Heart right ventricle (tissue), 16 donors: ENCODE data around the gene ARHGEF39. TPM values are rescaled to one million over a fixed set of nuclear protein-coding genes. Genes with fewer than 3 reads are reported as not detected.
"Not testable (repeated sequence)": the region's sequence is repeated elsewhere in the genome, so short reads cannot be mapped to it uniquely, and the experiment has no call there.

ENCODE experiments used
- ATAC-seq, 8 donors: fragments of 200-7000 bp; cut with Tn5 transposase; one replicate each; pipeline ENCODE4 v1.9.1; 2020; ENCODE audit warnings: mild to moderate bottlenecking in 8 of 8, moderate library complexity in 8 of 8, moderate number of reproducible peaks in 1 of 8
- DNase-seq, 2 donors: peaks; one replicate each; pipeline ENCODE4 v3.0.0-alpha.2; 2020
- H3K27ac ChIP-seq, 10 donors: fragments of 200-600 bp; sonication (generic) in 2 of 10; one replicate each; pipeline versions ENCODE4 v1.5.0 to v1.8.0; 2020 to 2022; ENCODE audit warnings: mild to moderate bottlenecking in 3 of 10
- H3K27me3 ChIP-seq, 7 donors: fragments of 200-600 bp; one replicate each; pipeline ENCODE4 v1.8.0; 2021 to 2022; ENCODE audit warnings: mild to moderate bottlenecking in 2 of 7
- H3K36me3 ChIP-seq, 9 donors: fragments of 200-600 bp; sonication (generic) in 1 of 9; one replicate each; pipeline versions ENCODE4 v1.5.0 to v1.8.0; 2020 to 2022; ENCODE audit warnings: mild to moderate bottlenecking in 2 of 9
- H3K4me1 ChIP-seq, 9 donors: fragments of 200-600 bp; sonication (generic) in 1 of 9; one replicate each; pipeline versions ENCODE4 v1.5.0 to v1.8.0; 2020 to 2022; ENCODE audit warnings: mild to moderate bottlenecking in 4 of 9
- H3K4me3 ChIP-seq, 10 donors: fragments of 200-600 bp; sonication (generic) in 2 of 10; one replicate each; pipeline versions ENCODE4 v1.5.0 to v1.8.0; 2020 to 2022; ENCODE audit warnings: mild to moderate bottlenecking in 7 of 10, moderate library complexity in 2 of 10
- H3K9me3 ChIP-seq, 11 donors: fragments of 200-600 bp in 10 of 11; sonication (generic) in 2 of 11; one replicate each; pipeline versions ENCODE4 v1.5.0 to v1.8.0; 2013 to 2022; ENCODE audit warnings: mild to moderate bottlenecking in 2 of 11, control low read depth in 1 of 11, moderate library complexity in 1 of 11
- CTCF ChIP-seq, 9 donors: fragments of 200-600 bp; sonication (generic) in 2 of 9; IDR thresholded peaks; one replicate each; pipeline versions ENCODE4 v1.5.0 to v1.8.0; 2021 to 2022; ENCODE audit warnings: antibody characterized with exemption in 9 of 9, mild to moderate bottlenecking in 5 of 9, moderate library complexity in 1 of 9
- WGBS, 2 donors: extraction: QIAGEN DNeasy Blood & Tissue Kit; methylation state at CpG; one replicate each; pipeline ENCODE4 v1.1.7; 2013; ENCODE audit warnings: inconsistent platforms in 1 of 2; 5-methylcytosine and 5-hydroxymethylcytosine counted together
- intact Hi-C, 10 donors: fragments of 100-400 bp; cut with DNase I; formaldehyde crosslinking; loops; one replicate each; pipeline versions ENCODE4 v1.11.1 to v1.14.2; 2022
- polyA plus RNA-seq, 2 donors: library from polyadenylated mRNA; stranded (reverse); fragments of 200-250 nt; gene quantifications; one replicate each; pipeline ENCODE4 v1.2.3, GENCODE V29; 2013
- total RNA-seq, 10 donors: library from RNA; stranded (reverse); fragmentation: NEBNext Ultra II Directional in 3 of 10; extraction: Animal tissue kit (Norgen Biotek cat#: 25700) in 3 of 10; gene quantifications; one replicate each; pipeline versions ENCODE4 v1.2.1 to v1.2.4, GENCODE V29; 2021 to 2023
- donor health status: Arrhythmogenic right ventricular cardiomyopathy.
- donor health status: ischemic (EF 13 %, LVEDD 7.1; RV severe dilation, severe dysfunction).
- donor health status: healthy with polysubstance abuse.
- donor health status: DM: no; HTN: yes; CAD: no.
- donor health status: DM: no; HTN: no; CAD: no.
- donor health status: ischemic (EF 25% LVEDD 6.9; RV normal size, moderate dysfunction).
- donor health status: ischemic (EF 25% LVEDD 5.7; RV mildly dilated, moderate dysfunction).
- donor health status: healthy.
- donor health status: DM: yes; HTN: yes; CAD: no.
- donor health status: Ischemic cardiomyopathy.
- donor health status: ischemic (EF 35%, LVEDD 5.7; RV mildly dilated, moderate dysfunction).
- donor health status: nonischemic (EF 11% LVEDD 7.7; RV severe dilation, severe dysfunction).
- donor health status: DM: yes; HTN: yes; CAD: no.
- donor health status: PGD.
- donor health status: ischemic (EF 29% LVEDD 5.4; RV normal size, mild dysfunction).
- donor health status: nonischemic (EF 23%, LVEDD 6.1; RV moderate dilation, normal function).

The ARHGEF39 gene
- total and polyA plus RNA-seq, 12 donors: 0.09 to 1.3 (median 0.33) TPM; not detected in 2

- H3K4me3 ChIP-seq: no peak overlapping the region
- WGBS, 2 donors: 80 to 93% methylated on average over 1 of the region's 1 CpG
- peak overlapping the region in 1 of 10 donors; percentile 72 for H3K27ac ChIP-seq
- no peak for DNase-seq
- H3K27me3 ChIP-seq: no peaks in the 10 kb centered on the region
- H3K9me3 ChIP-seq: no peaks in the 10 kb centered on the region
- no peak for ATAC-seq
- H3K36me3 ChIP-seq: no peaks in the 10 kb centered on the region
- TF ChIP-seq CTCF (IDR thresholded peaks at IDR 0.05): no peak
- intact Hi-C loops: loop anchor here in 2 of 10 donors (10.0 kb wide), 2 partner anchors 115 to 245 kb away; partner anchors contain the start of gene MSMP (in 1 of the 2)
- peaks cover 0 to 74% (median 0%) of the 10 kb centered on the region in 9 donors for H3K4me1 ChIP-seq
Measured at GRCh38 chr9:35639631-35640030, 25.4 kb downstream of the ARHGEF39 start.

GRCh38 chr9:35639225-35639624, 25.8 kb downstream of the ARHGEF39 start:
- DNase-seq, H3K4me3 ChIP-seq, intact Hi-C loops, H3K27me3 ChIP-seq, H3K36me3 ChIP-seq, H3K9me3 ChIP-seq, ATAC-seq: not testable (repeated sequence)
- peaks cover 0 to 75% (median 0%) of the 10 kb centered on the region in 9 donors for H3K4me1 ChIP-seq
- peak overlapping the region in 2 of 10 donors; percentile 6 to 72 for H3K27ac ChIP-seq
- WGBS, 2 donors: 51 to 67% methylated on average over 1 of the region's 1 CpG

GRCh38 chr9:35638751-35639150, 26.2 kb downstream of the ARHGEF39 start:
- intact Hi-C loops, ATAC-seq, H3K27me3 ChIP-seq, DNase-seq, H3K36me3 ChIP-seq, H3K4me3 ChIP-seq, H3K9me3 ChIP-seq: not testable (repeated sequence)
- Histone ChIP-seq H3K4me1 (peaks cover 0 to 71% (median 0%) of the 10 kb centered on the region in 9 donors), H3K27ac (peak overlapping the region in 2 of 10 donors; percentile 9 to 72)
- 52 to 69% methylated on average over 7 of the region's 8 CpGs for WGBS, 2 donors

GRCh38 chr9:35637427-35637955, 27.5 kb downstream of the ARHGEF39 start:
- Histone ChIP-seq H3K27ac (peak overlapping the region in 1 of 10 donors; percentile 65), H3K4me1 (peaks cover 0 to 69% (median 0%) of the 10 kb centered on the region in 9 donors)
- H3K27me3 ChIP-seq, DNase-seq, H3K4me3 ChIP-seq, ATAC-seq, intact Hi-C loops, H3K9me3 ChIP-seq, H3K36me3 ChIP-seq: not testable (repeated sequence)
- 95 to 97% methylated on average over 9 of the region's 9 CpGs for WGBS, 2 donors

GRCh38 chr9:35636877-35637246, 28.1 kb downstream of the ARHGEF39 start:
- H3K27ac ChIP-seq: peak overlapping the region in 3 of 10 donors; percentile 9 to 65 (median 19)
- WGBS, 2 donors: 96 to 97% methylated on average over 6 of the region's 6 CpGs
- H3K9me3 ChIP-seq, H3K36me3 ChIP-seq, intact Hi-C loops, H3K27me3 ChIP-seq, DNase-seq, H3K4me3 ChIP-seq, ATAC-seq: not testable (repeated sequence)
- peaks cover 0 to 64% (median 0%) of the 10 kb centered on the region in 9 donors for H3K4me1 ChIP-seq

- Histone ChIP-seq H3K27me3 (no peaks in the 10 kb centered on the region), H3K27ac (peak overlapping the region in 3 of 10 donors; percentile 9 to 65 (median 19)), H3K9me3 (no peaks in the 10 kb centered on the region), H3K4me3 (no peak overlapping the region), H3K4me1 (peaks cover 0 to 59% (median 0%) of the 10 kb centered on the region in 9 donors), H3K36me3 (no peaks in the 10 kb centered on the region)
- no peak for TF ChIP-seq CTCF (IDR thresholded peaks at IDR 0.05)
- no peak for DNase-seq
- intact Hi-C loops: no loop called here
- ATAC-seq: peak in 6 of 8 donors; percentile 27 to 71 (median 48)
- WGBS, 2 donors: 76 to 83% methylated on average over 9 of the region's 9 CpGs
Measured at GRCh38 chr9:35636135-35636876, 28.7 kb downstream of the ARHGEF39 start.
